Neural progenitor cell (in vitro differentiated cells): ENCODE results near the gene GPS1. TPM values are rescaled to one million over a fixed set of nuclear protein-coding genes. Genes with fewer than 3 reads are reported as not detected.

ENCODE experiments used
- DNase-seq: peaks from one replicate; pipeline ENCODE4 v3.0.0-alpha.2; 2016; ENCODE audit warnings: low spot score
- H2AFZ ChIP-seq: fragments of 200-600 bp; sonication (generic); replicated peaks from 2 replicates; pipeline ENCODE4 v1.6.1; 2016; ENCODE audit warnings: antibody characterized with exemption
- H3F3A ChIP-seq: fragments of 200-600 bp; sonication (generic); 2 replicates; pipeline ENCODE4 v1.6.1; 2016; ENCODE audit warnings: antibody characterized with exemption, low read depth
- H3K27ac ChIP-seq: fragments of 200-600 bp; sonication (generic); 2 replicates; pipeline ENCODE4 v1.5.1; 2016; ENCODE audit warnings: mild to moderate bottlenecking
- H3K27me3 ChIP-seq: fragments of 200-600 bp; sonication (generic); 2 replicates; pipeline ENCODE4 v1.6.1; 2016; ENCODE audit warnings: mild to moderate bottlenecking, moderate library complexity
- H3K36me3 ChIP-seq: fragments of 200-600 bp; sonication (generic); 2 replicates; pipeline ENCODE4 v1.5.1; 2016
- H3K4me1 ChIP-seq: fragments of 200-600 bp; sonication (generic); 2 replicates; pipeline ENCODE4 v1.6.1; 2016; ENCODE audit warnings: mixed run types
- H3K4me2 ChIP-seq: fragments of 200-600 bp; sonication (generic); 2 replicates; pipeline ENCODE4 v1.6.1; 2016
- H3K4me3 ChIP-seq: fragments of 200-600 bp; sonication (generic); 2 replicates; pipeline ENCODE4 v1.5.1; 2016
- H3K79me2 ChIP-seq: fragments of 200-600 bp; sonication (generic); 2 replicates; pipeline ENCODE4 v1.6.1; 2016; ENCODE audit warnings: low read depth
- H3K9ac ChIP-seq: fragments of 200-600 bp; sonication (generic); 2 replicates; pipeline ENCODE4 v1.6.1; 2016
- H3K9me3 ChIP-seq: fragments of 200-600 bp; sonication (generic); 2 replicates; pipeline ENCODE4 v1.5.1; 2016; ENCODE audit warnings: low read depth
- H4K20me1 ChIP-seq: fragments of 200-600 bp; sonication (generic); 2 replicates; pipeline ENCODE4 v1.6.1; 2016; ENCODE audit warnings: low read depth
- H3K27ac Mint-ChIP-seq: 3 replicates; pipeline ENCODE4 v1.8.0; 2021; ENCODE audit warnings: mixed read lengths
- H3K27me3 Mint-ChIP-seq: 2 replicates; pipeline ENCODE4 v1.8.0; 2022; ENCODE audit warnings: low read depth, mild to moderate bottlenecking, inconsistent platforms, moderate library complexity, mixed read lengths; ENCODE audit not compliant: insufficient read depth
- H3K36me3 Mint-ChIP-seq: 3 replicates; pipeline ENCODE4 v1.8.0; 2021; ENCODE audit warnings: mixed read lengths
- H3K4me1 Mint-ChIP-seq: 3 replicates; pipeline ENCODE4 v1.8.0; 2021; ENCODE audit warnings: mixed read lengths
- H3K4me3 Mint-ChIP-seq: 3 replicates; pipeline ENCODE4 v1.8.0; 2021; ENCODE audit warnings: mild to moderate bottlenecking, moderate library complexity, mixed read lengths
- H3K9me3 Mint-ChIP-seq: 3 replicates; pipeline ENCODE4 v1.8.0; 2020; ENCODE audit warnings: mixed read lengths
- EZH2 ChIP-seq: fragments of 200-600 bp; sonication (generic); IDR thresholded peaks from 2 replicates; pipeline ENCODE4 v1.6.1; 2017; ENCODE audit warnings: antibody characterized with exemption, mild to moderate bottlenecking, moderate library complexity
- EZH2phosphoT487 ChIP-seq: fragments of 200-600 bp; sonication (generic); IDR thresholded peaks from 2 replicates; pipeline ENCODE4 v1.6.1; 2017; ENCODE audit warnings: antibody characterized with exemption
- total RNA-seq: library from RNA; depleted of rRNA; stranded (reverse); fragments of >200 nt; gene quantifications from 2 replicates; pipeline ENCODE4 v1.2.3, GENCODE V29; 2015; ENCODE audit warnings: low replicate concordance
- TF ChIP-seq, protein P1 (sequence below): fragments of 200-600 bp; sonication (generic); IDR thresholded peaks from 2 replicates; pipeline ENCODE4 v1.5.1; 2017; ENCODE audit warnings: antibody characterized with exemption, mild to moderate bottlenecking

Gene GPS1
- total RNA-seq, 1 donor from 2014 or later, result 86.6 TPM

DNA sequence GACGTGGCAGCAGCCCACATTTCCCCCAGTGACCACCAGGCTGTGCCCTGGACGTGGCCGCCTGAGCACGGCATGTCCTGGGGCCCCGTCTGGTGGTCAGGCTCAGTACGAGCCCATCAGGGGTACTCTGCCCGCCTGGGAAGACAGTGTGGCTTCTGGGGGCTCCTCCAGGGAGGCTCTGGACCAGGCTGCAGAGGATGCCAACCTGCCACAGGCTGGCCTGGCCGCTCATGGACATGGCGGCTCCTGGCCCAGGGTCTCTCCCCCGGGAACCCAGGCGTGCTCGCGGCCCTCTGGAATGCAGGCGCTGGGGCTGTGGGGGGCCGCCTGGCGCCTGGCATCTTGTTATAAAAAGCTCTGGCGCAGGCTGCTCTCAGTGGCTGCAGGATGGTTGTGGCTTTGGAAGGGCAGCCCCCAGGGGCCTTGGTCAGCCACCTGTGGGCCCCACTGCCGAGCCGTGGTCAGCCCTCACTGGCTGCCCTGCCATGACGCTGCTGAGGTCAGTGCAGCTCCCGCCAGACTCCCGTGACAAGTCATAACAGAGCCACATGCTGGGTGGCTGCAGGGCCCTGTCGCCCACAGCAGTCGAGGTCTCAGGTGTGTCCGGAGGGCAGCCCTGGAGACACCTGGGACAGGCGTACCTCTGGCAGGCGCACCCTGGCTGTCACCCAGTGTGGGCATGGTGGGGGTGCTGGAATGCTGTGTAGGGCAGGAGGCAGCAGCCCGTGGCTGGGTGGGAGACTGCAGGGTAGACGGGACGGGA, 44.0 kb upstream of the GPS1 start:
- no peak overlapping the region for H3K4me3 ChIP-seq
- no peaks in the 10 kb centered on the region for H3K79me2 ChIP-seq
- H4K20me1 ChIP-seq, result peaks cover 4% of the 10 kb centered on the region
- no peaks in the 10 kb centered on the region for H3K27me3 ChIP-seq
- no peaks in the 10 kb centered on the region for H3K9me3 ChIP-seq
- H3K27ac Mint-ChIP-seq, result no peak overlapping the region
- H3K4me1 Mint-ChIP-seq, result peaks cover 11% of the 10 kb centered on the region
- peaks cover 3% of the 10 kb centered on the region for H3K27me3 Mint-ChIP-seq
- no peak overlapping the region for H3K27ac ChIP-seq
- no peaks in the 10 kb centered on the region for H3F3A ChIP-seq
- H3K9me3 Mint-ChIP-seq, result no peaks in the 10 kb centered on the region
- H3K36me3 ChIP-seq, result no peaks in the 10 kb centered on the region
- no peak for DNase-seq
- H3K4me3 Mint-ChIP-seq, result no peak overlapping the region
- H3K4me1 ChIP-seq, result no peaks in the 10 kb centered on the region
- TF ChIP-seq EZH2, result no peak
- TF ChIP-seq, protein P1, sequence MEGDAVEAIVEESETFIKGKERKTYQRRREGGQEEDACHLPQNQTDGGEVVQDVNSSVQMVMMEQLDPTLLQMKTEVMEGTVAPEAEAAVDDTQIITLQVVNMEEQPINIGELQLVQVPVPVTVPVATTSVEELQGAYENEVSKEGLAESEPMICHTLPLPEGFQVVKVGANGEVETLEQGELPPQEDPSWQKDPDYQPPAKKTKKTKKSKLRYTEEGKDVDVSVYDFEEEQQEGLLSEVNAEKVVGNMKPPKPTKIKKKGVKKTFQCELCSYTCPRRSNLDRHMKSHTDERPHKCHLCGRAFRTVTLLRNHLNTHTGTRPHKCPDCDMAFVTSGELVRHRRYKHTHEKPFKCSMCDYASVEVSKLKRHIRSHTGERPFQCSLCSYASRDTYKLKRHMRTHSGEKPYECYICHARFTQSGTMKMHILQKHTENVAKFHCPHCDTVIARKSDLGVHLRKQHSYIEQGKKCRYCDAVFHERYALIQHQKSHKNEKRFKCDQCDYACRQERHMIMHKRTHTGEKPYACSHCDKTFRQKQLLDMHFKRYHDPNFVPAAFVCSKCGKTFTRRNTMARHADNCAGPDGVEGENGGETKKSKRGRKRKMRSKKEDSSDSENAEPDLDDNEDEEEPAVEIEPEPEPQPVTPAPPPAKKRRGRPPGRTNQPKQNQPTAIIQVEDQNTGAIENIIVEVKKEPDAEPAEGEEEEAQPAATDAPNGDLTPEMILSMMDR, result peak; percentile 15
- no peak overlapping the region for H2AFZ ChIP-seq
- H3K9ac ChIP-seq, result no peak overlapping the region
- no peak overlapping the region for H3K4me2 ChIP-seq
- H3K36me3 Mint-ChIP-seq, result peaks cover 4% of the 10 kb centered on the region

- no peak overlapping the region for H3K9ac ChIP-seq
- no peak overlapping the region for H3K27ac Mint-ChIP-seq
- TF ChIP-seq EZH2phosphoT487 (no peak), EZH2 (no peak)
- TF ChIP-seq, protein P1, result no peak
Observed at GRCh38 chr17:82008258-82008940, 43.3 kb upstream of the GPS1 start.

GRCh38 chr17:82008941-82009405, 42.7 kb upstream of the GPS1 start:
- Histone ChIP-seq H3K4me3 (no peak overlapping the region), H2AFZ (no peak overlapping the region), H3K4me1 (no peaks in the 10 kb centered on the region), H3K27me3 (no peaks in the 10 kb centered on the region), H4K20me1 (no peaks in the 10 kb centered on the region), H3K36me3 (no peaks in the 10 kb centered on the region), H3K79me2 (no peaks in the 10 kb centered on the region), H3K9me3 (no peaks in the 10 kb centered on the region), H3F3A (no peaks in the 10 kb centered on the region), H3K4me2 (no peak overlapping the region), H3K9ac (no peak overlapping the region), H3K27ac (no peak overlapping the region)
- Mint-ChIP-seq H3K27me3 (peaks cover 2% of the 10 kb centered on the region), H3K27ac (no peak overlapping the region), H3K4me1 (peaks cover 9% of the 10 kb centered on the region), H3K36me3 (peaks cover 4% of the 10 kb centered on the region), H3K9me3 (no peaks in the 10 kb centered on the region), H3K4me3 (no peak overlapping the region)
- TF ChIP-seq, protein P1, result no peak
- TF ChIP-seq EZH2 (no peak), EZH2phosphoT487 (no peak)
- DNase-seq, result no peak

More at GRCh38 chr17:82008258-82008940, 43.3 kb upstream of the GPS1 start:
- Histone ChIP-seq H3F3A (no peaks in the 10 kb centered on the region), H3K9me3 (no peaks in the 10 kb centered on the region), H3K4me2 (no peak overlapping the region), H3K27ac (no peak overlapping the region), H3K79me2 (no peaks in the 10 kb centered on the region), H3K27me3 (no peaks in the 10 kb centered on the region), H3K4me3 (no peak overlapping the region), H3K4me1 (no peaks in the 10 kb centered on the region), H3K36me3 (no peaks in the 10 kb centered on the region), H2AFZ (no peak overlapping the region), H4K20me1 (peaks cover 3% of the 10 kb centered on the region)
- Mint-ChIP-seq H3K9me3 (no peaks in the 10 kb centered on the region), H3K4me3 (no peak overlapping the region), H3K4me1 (peaks cover 9% of the 10 kb centered on the region), H3K27me3 (no peaks in the 10 kb centered on the region), H3K36me3 (peaks cover 4% of the 10 kb centered on the region)
- DNase-seq, result no peak
